Activated naive CD4-positive, alpha-beta T cell treated with anti-CD3 and anti-CD28 coated beads for 36 hours (primary cell): Measurements from ENCODE around the gene SYTL5. TPM values are rescaled to one million over a fixed set of nuclear protein-coding genes. Genes with fewer than 3 reads are reported as not detected.
A peak's percentile ranks its signal among the peaks of the same experiment; 100 is the strongest.

Source experiments
- CTCF ChIA-PET: fragments of 350-600 bp; sonication (Branson Sonifier 250); formaldehyde crosslinking; loops from one replicate; lab custom pipeline; 2021; ENCODE audit warnings: antibody characterized with exemption; lab: Charles Lee
- DNase-seq: peaks from one replicate; pipeline ENCODE4 v3.0.0-alpha.2; 2020
- H3K27ac Mint-ChIP-seq: one replicate; pipeline ENCODE4 v1.8.0; 2021; ENCODE audit warnings: mild to moderate bottlenecking, mixed read lengths
- H3K27me3 Mint-ChIP-seq: one replicate; pipeline ENCODE4 v1.8.0; 2021; ENCODE audit warnings: low read depth, mixed read lengths
- H3K36me3 Mint-ChIP-seq: one replicate; pipeline ENCODE4 v1.8.0; 2021; ENCODE audit warnings: low read depth, mixed read lengths
- H3K4me1 Mint-ChIP-seq: one replicate; pipeline ENCODE4 v1.8.0; 2021; ENCODE audit warnings: low read depth, mixed read lengths
- H3K4me3 Mint-ChIP-seq: one replicate; pipeline ENCODE4 v1.8.0; 2021; ENCODE audit warnings: mild to moderate bottlenecking, moderate library complexity, mixed read lengths
- H3K9me3 Mint-ChIP-seq: one replicate; pipeline ENCODE4 v1.8.0; 2021; ENCODE audit warnings: mixed read lengths
- intact Hi-C: fragments of 100-400 bp; cut with micrococcal nuclease; formaldehyde crosslinking; loops from one replicate; pipeline ENCODE4 v1.15.1; 2023
- total RNA-seq, 2 experiments: library from RNA; stranded (reverse); gene quantifications; one replicate each; pipeline ENCODE4 v1.2.3, GENCODE V29; 2021

The SYTL5 gene
- total RNA-seq, 2 experiments from 2014 or later = not detected

- H3K27me3 Mint-ChIP-seq = peaks cover 4% of the 10 kb centered on the region
- no peak overlapping the region for H3K4me3 Mint-ChIP-seq
- CTCF ChIA-PET = interaction anchor here (1.6 kb wide), 1 partner anchor 129 kb away, joined by 3 read pairs; no protein-coding TSS in a partner anchor
- DNase-seq = no peak
- H3K36me3 Mint-ChIP-seq = no peaks in the 10 kb centered on the region
- H3K27ac Mint-ChIP-seq = no peak overlapping the region
- intact Hi-C loops = no loop called here
- H3K4me1 Mint-ChIP-seq = no peaks in the 10 kb centered on the region
- no peaks in the 10 kb centered on the region for H3K9me3 Mint-ChIP-seq
Observed at GRCh38 chrX:38038501-38038900, 32.1 kb downstream of the SYTL5 start.

GRCh38 chrX:38041237-38041636, 34.9 kb downstream of the SYTL5 start:
- Mint-ChIP-seq H3K27ac (no peak overlapping the region), H3K36me3 (no peaks in the 10 kb centered on the region)
- no peak for DNase-seq

GRCh38 chrX:38044701-38045100, 38.3 kb downstream of the SYTL5 start:
- H3K9me3 Mint-ChIP-seq = no peaks in the 10 kb centered on the region
- intact Hi-C loops = no loop called here
- peaks cover 4% of the 10 kb centered on the region for H3K27me3 Mint-ChIP-seq
- H3K4me3 Mint-ChIP-seq = no peak overlapping the region
- H3K27ac Mint-ChIP-seq = no peak overlapping the region
- H3K36me3 Mint-ChIP-seq = no peaks in the 10 kb centered on the region
- H3K4me1 Mint-ChIP-seq = no peaks in the 10 kb centered on the region
- no peak for DNase-seq
- CTCF ChIA-PET = no interaction called here

More at GRCh38 chrX:38041237-38041636, 34.9 kb downstream of the SYTL5 start:
- intact Hi-C loops = no loop called here
- peaks cover 4% of the 10 kb centered on the region for H3K27me3 Mint-ChIP-seq
- H3K4me1 Mint-ChIP-seq = no peaks in the 10 kb centered on the region
- CTCF ChIA-PET = no interaction called here
- no peak overlapping the region for H3K4me3 Mint-ChIP-seq
- no peaks in the 10 kb centered on the region for H3K9me3 Mint-ChIP-seq

- no peak overlapping the region for H3K4me3 Mint-ChIP-seq
- peaks cover under 1% of the 10 kb centered on the region for H3K27me3 Mint-ChIP-seq
- intact Hi-C loops = no loop called here
- DNase-seq = no peak
- H3K36me3 Mint-ChIP-seq = no peaks in the 10 kb centered on the region
- H3K4me1 Mint-ChIP-seq = no peaks in the 10 kb centered on the region
- H3K27ac Mint-ChIP-seq = no peak overlapping the region
- H3K9me3 Mint-ChIP-seq = no peaks in the 10 kb centered on the region
- CTCF ChIA-PET = no interaction called here
Observed at GRCh38 chrX:38045538-38046096, 39.3 kb downstream of the SYTL5 start.

GRCh38 chrX:38048886-38049285, 42.5 kb downstream of the SYTL5 start:
- CTCF ChIA-PET = no interaction called here
- intact Hi-C loops = no loop called here
- Mint-ChIP-seq H3K4me1 (no peaks in the 10 kb centered on the region), H3K36me3 (no peaks in the 10 kb centered on the region), H3K27ac (no peak overlapping the region), H3K27me3 (no peaks in the 10 kb centered on the region), H3K9me3 (no peaks in the 10 kb centered on the region), H3K4me3 (no peak overlapping the region)
- no peak for DNase-seq

GRCh38 chrX:38050806-38051205, 44.5 kb downstream of the SYTL5 start:
- H3K4me3 Mint-ChIP-seq = no peak overlapping the region
- no peaks in the 10 kb centered on the region for H3K4me1 Mint-ChIP-seq
- H3K27ac Mint-ChIP-seq = no peak overlapping the region
- H3K9me3 Mint-ChIP-seq = no peaks in the 10 kb centered on the region
- H3K27me3 Mint-ChIP-seq = no peaks in the 10 kb centered on the region
- CTCF ChIA-PET = no interaction called here
- DNase-seq = no peak
- H3K36me3 Mint-ChIP-seq = no peaks in the 10 kb centered on the region
- intact Hi-C loops = no loop called here

GRCh38 chrX:38052096-38052495, 45.7 kb downstream of the SYTL5 start:
- Mint-ChIP-seq H3K27me3 (no peaks in the 10 kb centered on the region), H3K4me1 (no peaks in the 10 kb centered on the region), H3K36me3 (no peaks in the 10 kb centered on the region), H3K4me3 (no peak overlapping the region), H3K27ac (no peak overlapping the region), H3K9me3 (no peaks in the 10 kb centered on the region)
- intact Hi-C loops = no loop called here
- DNase-seq = peak; percentile 3
- CTCF ChIA-PET = no interaction called here

- intact Hi-C loops = no loop called here
Observed at GRCh38 chrX:38055170-38055847, 49.0 kb downstream of the SYTL5 start.

GRCh38 chrX:38060331-38060878, 54.1 kb downstream of the SYTL5 start:
- H3K27ac Mint-ChIP-seq = no peak overlapping the region
- no peaks in the 10 kb centered on the region for H3K27me3 Mint-ChIP-seq
- CTCF ChIA-PET = no interaction called here
- no peak for DNase-seq
- H3K4me3 Mint-ChIP-seq = no peak overlapping the region
- no peaks in the 10 kb centered on the region for H3K9me3 Mint-ChIP-seq
- intact Hi-C loops = no loop called here
- no peaks in the 10 kb centered on the region for H3K36me3 Mint-ChIP-seq
- H3K4me1 Mint-ChIP-seq = no peaks in the 10 kb centered on the region

More at GRCh38 chrX:38055170-38055847, 49.0 kb downstream of the SYTL5 start:
- H3K4me1 Mint-ChIP-seq = no peaks in the 10 kb centered on the region
- H3K27ac Mint-ChIP-seq = no peak overlapping the region
- CTCF ChIA-PET = interaction anchor here (0.6 kb wide), 2 partner anchors 39 to 143 kb away, joined by 3 read pairs; no protein-coding TSS in a partner anchor
- H3K9me3 Mint-ChIP-seq = no peaks in the 10 kb centered on the region
- H3K27me3 Mint-ChIP-seq = no peaks in the 10 kb centered on the region
- H3K36me3 Mint-ChIP-seq = no peaks in the 10 kb centered on the region
- DNase-seq = no peak
- H3K4me3 Mint-ChIP-seq = no peak overlapping the region

- no peaks in the 10 kb centered on the region for H3K36me3 Mint-ChIP-seq
- no peak for DNase-seq
- CTCF ChIA-PET = no interaction called here
- no peaks in the 10 kb centered on the region for H3K9me3 Mint-ChIP-seq
- no peaks in the 10 kb centered on the region for H3K4me1 Mint-ChIP-seq
- no peaks in the 10 kb centered on the region for H3K27me3 Mint-ChIP-seq
- H3K27ac Mint-ChIP-seq = no peak overlapping the region
- intact Hi-C loops = no loop called here
- H3K4me3 Mint-ChIP-seq = no peak overlapping the region
Observed at GRCh38 chrX:38061335-38061734, 55.0 kb downstream of the SYTL5 start.

- Mint-ChIP-seq H3K27me3 (peaks cover 7% of the 10 kb centered on the region), H3K9me3 (no peaks in the 10 kb centered on the region), H3K27ac (no peak overlapping the region), H3K36me3 (no peaks in the 10 kb centered on the region), H3K4me3 (no peak overlapping the region), H3K4me1 (no peaks in the 10 kb centered on the region)
- CTCF ChIA-PET = no interaction called here
- intact Hi-C loops = no loop called here
- no peak for DNase-seq
Observed at GRCh38 chrX:38066934-38067333, 60.6 kb downstream of the SYTL5 start.

- H3K9me3 Mint-ChIP-seq = no peaks in the 10 kb centered on the region
- no peaks in the 10 kb centered on the region for H3K4me1 Mint-ChIP-seq
- peaks cover 7% of the 10 kb centered on the region for H3K27me3 Mint-ChIP-seq
- no peaks in the 10 kb centered on the region for H3K36me3 Mint-ChIP-seq
- no peak for DNase-seq
- H3K27ac Mint-ChIP-seq = no peak overlapping the region
- H3K4me3 Mint-ChIP-seq = no peak overlapping the region
- CTCF ChIA-PET = no interaction called here
- intact Hi-C loops = no loop called here
Observed at GRCh38 chrX:38069273-38069672, 62.9 kb downstream of the SYTL5 start.

- no peaks in the 10 kb centered on the region for H3K9me3 Mint-ChIP-seq
- DNase-seq = no peak
- H3K27ac Mint-ChIP-seq = no peak overlapping the region
- intact Hi-C loops = no loop called here
- no peaks in the 10 kb centered on the region for H3K36me3 Mint-ChIP-seq
- H3K4me3 Mint-ChIP-seq = no peak overlapping the region
- H3K4me1 Mint-ChIP-seq = no peaks in the 10 kb centered on the region
- H3K27me3 Mint-ChIP-seq = peaks cover 7% of the 10 kb centered on the region
- CTCF ChIA-PET = interaction anchor here (0.7 kb wide), 1 partner anchor 169 kb away, joined by 3 read pairs; no protein-coding TSS in a partner anchor
Observed at GRCh38 chrX:38069991-38070390, 63.6 kb downstream of the SYTL5 start.
